HCT116 (cell line): ENCODE results near the gene NCCRP1. TPM values are rescaled to one million over a fixed set of nuclear protein-coding genes. Genes with fewer than 3 reads are reported as not detected.

Experiments
- ATAC-seq: fragments of 200-7000 bp; cut with Tn5 transposase; 2 replicates; pipeline ENCODE4 v1.9.1; 2020; ENCODE audit warnings: mild to moderate bottlenecking, moderate library complexity
- BruUV-seq: library from RNA; stranded (reverse); fragments of 400-500 nt; replicated peaks from 2 replicates; lab custom pipeline; 2021; lab: Mats Ljungman, UMichigan
- CTCF ChIA-PET: fragments of 300-600 bp; sonication (Branson Sonifier 250); formaldehyde crosslinking; loops from one replicate; lab custom pipeline; 2021; ENCODE audit warnings: antibody characterized with exemption; lab: Charles Lee
- POLR2A ChIA-PET: fragments of 300-600, 350-600 bp; sonication (Branson Sonifier 250); formaldehyde crosslinking; loops from one replicate; lab custom pipeline; 2021; ENCODE audit warnings: antibody characterized with exemption; lab: Charles Lee
- RAD21 ChIA-PET, 2 experiments: fragments of 300-600 bp; sonication (Branson Sonifier 250); formaldehyde crosslinking; loops; one replicate each; lab custom pipeline; 2023; ENCODE audit warnings: low total read pairs in 2 of 2; ENCODE audit not compliant: uncharacterized antibody in 2 of 2, unreplicated experiment in 2 of 2, low non-redundant PET in 1 of 2; lab: Charles Lee
- DNase-seq: peaks from one replicate; pipeline ENCODE4 v3.0.0-alpha.2; 2010; ENCODE audit warnings: low read depth, low spot score
- H2AFZ ChIP-seq: fragments of 200-600 bp; shearing (Covaris generic), sonication (generic); 2 replicates; pipeline ENCODE4 v1.6.1; 2017; ENCODE audit warnings: low read depth, mixed run types, mixed read lengths, antibody characterized with exemption, low read length; ENCODE audit not compliant: poor library complexity, severe bottlenecking
- H3K27ac ChIP-seq: 2 replicates; pipeline ENCODE4 v1.5.1; 2012; ENCODE audit warnings: low read depth, low read length
- H3K27me3 ChIP-seq: fragments of 200-600 bp; sonication (generic); 2 replicates; pipeline ENCODE4 v1.6.1; 2016; ENCODE audit warnings: mixed run types, low read length, mixed read lengths; ENCODE audit not compliant: insufficient read depth
- H3K36me3 ChIP-seq, 2 experiments: fragments of 200-500 bp in 1 of 2; fragments of 200-600 bp in 1 of 2; sonication (Bioruptor generic) in 1 of 2; sonication (generic) in 1 of 2; 2 replicates each; pipeline versions ENCODE4 v1.5.1 to v1.6.1; 2014 to 2016; ENCODE audit warnings: low read length in 2 of 2, inconsistent platforms in 1 of 2, mixed read lengths in 1 of 2, mixed run types in 1 of 2; ENCODE audit not compliant: insufficient read depth in 2 of 2, control insufficient read depth in 1 of 2
- H3K4me1 ChIP-seq, 2 experiments: fragments of 200-600 bp in 1 of 2; sonication (generic) in 1 of 2; 2 replicates each; pipeline versions ENCODE4 v1.5.1 to v1.6.1; 2012 to 2017; ENCODE audit warnings: low read length in 2 of 2, inconsistent platforms in 1 of 2, mild to moderate bottlenecking in 1 of 2, mixed read lengths in 1 of 2, mixed run types in 1 of 2, moderate library complexity in 1 of 2; ENCODE audit not compliant: insufficient read depth in 2 of 2, control insufficient read depth in 1 of 2
- H3K4me2 ChIP-seq: fragments of 200-600 bp; sonication (generic); 2 replicates; pipeline ENCODE4 v1.6.1; 2017; ENCODE audit warnings: mixed run types, low read length, mixed read lengths
- H3K4me3 ChIP-seq, 2 experiments: fragments of 200-600 bp in 1 of 2; sonication (generic) in 1 of 2; replicated peaks in 1 of 2; 2 replicates each; pipeline ENCODE4 v1.5.1; 2011 to 2016; ENCODE audit warnings: low read length in 2 of 2, control low read depth in 1 of 2, low read depth in 1 of 2, mild to moderate bottlenecking in 1 of 2, mixed read lengths in 1 of 2, mixed run types in 1 of 2
- H3K79me2 ChIP-seq: fragments of 200-600 bp; sonication (generic); 2 replicates; pipeline ENCODE4 v1.6.1; 2017; ENCODE audit warnings: mild to moderate bottlenecking, mixed run types, low read length, moderate library complexity, mixed read lengths; ENCODE audit not compliant: insufficient read depth
- H3K9ac ChIP-seq: fragments of 200-600 bp; sonication (generic); 2 replicates; pipeline ENCODE4 v1.6.1; 2016; ENCODE audit warnings: low read length, mixed read lengths
- H3K9me2 ChIP-seq: fragments of 200-600 bp; sonication (generic), shearing (Covaris generic); 2 replicates; pipeline ENCODE4 v1.6.1; 2017; ENCODE audit warnings: mixed run types, mild to moderate bottlenecking, moderate library complexity; ENCODE audit not compliant: insufficient read depth
- H3K9me3 ChIP-seq, 2 experiments: fragments of 200-500 bp in 1 of 2; fragments of 200-600 bp in 1 of 2; sonication (Bioruptor generic) in 1 of 2; sonication (generic) in 1 of 2; 2 replicates each; pipeline ENCODE4 v1.6.1; 2014 to 2017; ENCODE audit warnings: low read length in 2 of 2, mixed read lengths in 2 of 2, inconsistent platforms in 1 of 2, low read depth in 1 of 2, mild to moderate bottlenecking in 1 of 2, mixed run types in 1 of 2, moderate library complexity in 1 of 2; ENCODE audit not compliant: control insufficient read depth in 1 of 2, insufficient read depth in 1 of 2
- H4K20me1 ChIP-seq: fragments of 200-600 bp; sonication (generic), shearing (Covaris generic); 2 replicates; pipeline ENCODE4 v1.6.1; 2017; ENCODE audit warnings: mixed run types, mild to moderate bottlenecking, moderate library complexity; ENCODE audit not compliant: insufficient read depth
- ATF3 ChIP-seq: IDR thresholded peaks from 2 replicates; pipeline ENCODE4 v1.6.1; 2012
- CBX3 ChIP-seq: IDR thresholded peaks from 2 replicates; pipeline ENCODE4 v1.6.1; 2012; ENCODE audit warnings: low read depth
- CEBPB ChIP-seq: IDR thresholded peaks from 2 replicates; pipeline ENCODE4 v1.6.1; 2012; ENCODE audit warnings: low read depth
- CTCF ChIP-seq, 3 experiments: fragments of 200-600 bp in 1 of 3; sonication (generic) in 1 of 3; IDR thresholded peaks in 2 of 3; conservative IDR thresholded peaks in 1 of 3; 2 replicates each; pipeline ENCODE4 v1.5.1; 2012 to 2017; ENCODE audit warnings: low read depth in 2 of 3, low read length in 2 of 3, antibody characterized with exemption in 1 of 3, borderline replicate concordance in 1 of 3, control low read depth in 1 of 3, mild to moderate bottlenecking in 1 of 3, mixed read lengths in 1 of 3, mixed run types in 1 of 3, moderate library complexity in 1 of 3; ENCODE audit not compliant: insufficient read depth in 1 of 3
- EGR1 ChIP-seq: IDR thresholded peaks from 2 replicates; pipeline ENCODE4 v1.6.1; 2012; ENCODE audit warnings: low read depth
- ELF1 ChIP-seq: IDR thresholded peaks from 2 replicates; pipeline ENCODE4 v1.6.1; 2012; ENCODE audit warnings: low read depth, borderline replicate concordance
- EZH2 ChIP-seq: fragments of 200-600 bp; sonication (generic); IDR thresholded peaks from 2 replicates; pipeline ENCODE4 v1.6.1; 2017; ENCODE audit warnings: antibody characterized with exemption, mixed run types
- FOSL1 ChIP-seq: IDR thresholded peaks from 2 replicates; pipeline ENCODE4 v1.6.1; 2012; ENCODE audit warnings: low read depth
- JUND ChIP-seq: IDR thresholded peaks from 2 replicates; pipeline ENCODE4 v1.6.1; 2012
- MAX ChIP-seq: IDR thresholded peaks from 2 replicates; pipeline ENCODE4 v1.6.1; 2012
- POLR2A ChIP-seq: IDR thresholded peaks from 2 replicates; pipeline ENCODE4 v1.7.0; 2011; ENCODE audit warnings: borderline replicate concordance; ENCODE audit not compliant: insufficient read depth, insufficient read length; ENCODE audit errors: extremely low read depth
- POLR2AphosphoS5 ChIP-seq: IDR thresholded peaks from 2 replicates; pipeline ENCODE4 v1.6.1; 2011; ENCODE audit warnings: mild to moderate bottlenecking, low read depth, low read length, moderate library complexity
- RAD21 ChIP-seq: IDR thresholded peaks from 2 replicates; pipeline ENCODE4 v1.6.1; 2012; ENCODE audit warnings: low read depth, mild to moderate bottlenecking
- SIN3A ChIP-seq: IDR thresholded peaks from 2 replicates; pipeline ENCODE4 v1.6.1; 2012; ENCODE audit warnings: low read depth
- YY1 ChIP-seq: IDR thresholded peaks from 2 replicates; pipeline ENCODE4 v1.6.1; 2011; ENCODE audit warnings: low read length, low read depth, moderate library complexity, mild to moderate bottlenecking; ENCODE audit not compliant: insufficient replicate concordance; ENCODE audit errors: extremely low read depth
- ZBTB33 ChIP-seq: IDR thresholded peaks from 2 replicates; pipeline ENCODE4 v1.6.1; 2011; ENCODE audit warnings: mild to moderate bottlenecking, low read length, moderate library complexity; ENCODE audit not compliant: insufficient replicate concordance; ENCODE audit errors: extremely low read depth
- ZFX ChIP-seq: fragments of 450-650 bp; IDR thresholded peaks from 2 replicates; pipeline ENCODE4 v1.6.1; 2017
- ZNF274 ChIP-seq: fragments of 200-500 bp; sonication (Bioruptor generic); IDR thresholded peaks from 2 replicates; pipeline ENCODE4 v1.6.1; 2014; ENCODE audit warnings: mild to moderate bottlenecking, low read depth, low read length, inconsistent platforms
- intact Hi-C: fragments of 100-400 bp; cut with micrococcal nuclease; formaldehyde crosslinking; loops from 2 replicates; pipeline ENCODE4 v1.10.0; 2022
- total RNA-seq: library from RNA; stranded (reverse); gene quantifications from one replicate; pipeline ENCODE4 v1.2.1, GENCODE V29; 2021; ENCODE audit not compliant: unreplicated experiment

NCCRP1 gene
- total RNA-seq, 1 experiment from 2014 or later, result 0.12 TPM

- no TSS peak for BruUV-seq
- no peak overlapping the region for H3K9ac ChIP-seq
- H3K4me1 ChIP-seq, result no peaks in the 10 kb centered on the region
- H3K27me3 ChIP-seq, result no peaks in the 10 kb centered on the region
- ChIA-PET CTCF (no interaction called here), POLR2A (no interaction called here), RAD21 (no interaction called here)
- TF ChIP-seq FOSL1 (no peak), POLR2AphosphoS5 (no peak; the same call in 1 of the 2 replicates), ZNF274 (no peak), ELF1 (no peak), POLR2A (no peak), RAD21 (no peak), MAX (no peak), EGR1 (no peak), ZBTB33 (no peak), CTCF (IDR thresholded peaks at IDR 0.05 in 2 of 3, conservative IDR thresholded peaks at IDR 0.05 in 1 of 3; ENCODE audit: borderline replicate concordance in 1 of 3, insufficient read depth in 1 of 3, low read depth in 2 of 3, low read length in 2 of 3) (no peak), YY1 (no peak), SIN3A (no peak), ZFX (no peak), CEBPB (no peak), JUND (no peak), EZH2 (no peak), CBX3 (no peak), ATF3 (no peak)
- no peak overlapping the region for H3K4me2 ChIP-seq
- ATAC-seq, result no peak
- no peaks in the 10 kb centered on the region for H3K79me2 ChIP-seq
- no peaks in the 10 kb centered on the region for H4K20me1 ChIP-seq
- no peak for DNase-seq
- H3K9me2 ChIP-seq, result no peaks in the 10 kb centered on the region
- no peaks in the 10 kb centered on the region for H3K9me3 ChIP-seq
- H3K27ac ChIP-seq, result no peak overlapping the region
- intact Hi-C loops, result no loop called here
- peaks cover 0 to 6% of the 10 kb centered on the region in 2 experiments; a peak in 2 of 4 replicates for H3K36me3 ChIP-seq
- H2AFZ ChIP-seq, result no peak overlapping the region
- H3K4me3 ChIP-seq, result no peak overlapping the region
Observed at GRCh38 chr19:39179754-39180153, 17.0 kb upstream of the NCCRP1 start.
